ACHN (cell line): ENCODE measurements around the gene S100A10.

Source experiments
- DNase-seq: peaks from one replicate; pipeline ENCODE4 v3.0.0-alpha.2; 2015
- in situ Hi-C: cut with HindIII; loops from 2 replicates; pipeline ENCODE4 v1.10.0; 2017; ENCODE audit warnings: low sequenced_read_pairs, low pct_ligation_motif_present, low pct_unique_long_range_greater_than_20kb

The S100A10 gene

DNA sequence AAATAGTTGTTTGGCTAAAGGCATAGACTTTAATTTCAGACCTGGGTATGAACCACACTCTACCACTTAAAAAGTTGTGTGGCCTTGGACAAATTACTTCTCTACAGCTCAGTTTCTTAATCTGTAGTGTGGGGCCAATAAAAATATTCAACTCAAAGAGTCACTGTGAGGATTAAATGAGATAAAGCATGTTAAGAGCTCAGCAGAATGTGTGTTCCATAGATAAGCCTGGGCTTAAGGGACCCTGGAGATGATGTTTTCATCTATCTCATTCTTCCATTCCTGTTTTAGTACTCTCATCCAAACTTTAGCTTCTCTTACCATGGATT is 17.7 kb downstream of the S100A10 start:
- in situ Hi-C loops, result no loop called here
- DNase-seq, result no peak

DNA sequence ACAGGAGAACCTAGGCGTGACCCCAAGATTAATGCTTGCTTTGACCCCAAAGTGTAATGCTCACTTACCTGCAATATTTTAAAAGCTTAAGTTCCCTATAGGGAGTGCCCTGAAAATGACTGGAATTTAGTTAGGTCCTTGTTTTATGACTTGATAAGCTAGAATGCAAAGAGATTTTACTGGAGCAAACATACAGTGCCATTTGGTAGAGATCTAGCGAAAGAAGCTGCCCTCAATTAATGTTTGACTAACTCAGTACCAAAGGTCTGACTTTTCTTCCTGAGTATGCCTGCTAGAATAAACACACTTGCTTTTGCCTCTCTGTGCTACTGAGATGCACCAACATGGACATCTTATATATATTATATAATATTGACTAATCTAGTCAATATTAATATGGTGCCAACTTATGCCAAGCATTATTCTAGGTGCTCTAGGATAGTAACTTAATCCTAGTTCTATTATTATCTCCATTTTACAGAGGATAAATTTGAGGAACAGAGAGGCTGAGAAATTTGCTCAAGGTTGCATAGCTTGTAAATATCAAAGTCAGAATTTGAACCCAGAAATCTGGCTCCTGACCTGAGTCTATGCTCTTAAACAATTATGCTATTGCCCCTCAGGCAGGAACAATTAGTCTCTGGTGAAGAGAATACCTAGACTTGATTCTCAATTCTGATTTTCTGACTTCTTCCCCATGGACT is 18.2 kb downstream of the S100A10 start:
- DNase-seq, result peak; percentile 76
- in situ Hi-C loops, result no loop called here

DNA sequence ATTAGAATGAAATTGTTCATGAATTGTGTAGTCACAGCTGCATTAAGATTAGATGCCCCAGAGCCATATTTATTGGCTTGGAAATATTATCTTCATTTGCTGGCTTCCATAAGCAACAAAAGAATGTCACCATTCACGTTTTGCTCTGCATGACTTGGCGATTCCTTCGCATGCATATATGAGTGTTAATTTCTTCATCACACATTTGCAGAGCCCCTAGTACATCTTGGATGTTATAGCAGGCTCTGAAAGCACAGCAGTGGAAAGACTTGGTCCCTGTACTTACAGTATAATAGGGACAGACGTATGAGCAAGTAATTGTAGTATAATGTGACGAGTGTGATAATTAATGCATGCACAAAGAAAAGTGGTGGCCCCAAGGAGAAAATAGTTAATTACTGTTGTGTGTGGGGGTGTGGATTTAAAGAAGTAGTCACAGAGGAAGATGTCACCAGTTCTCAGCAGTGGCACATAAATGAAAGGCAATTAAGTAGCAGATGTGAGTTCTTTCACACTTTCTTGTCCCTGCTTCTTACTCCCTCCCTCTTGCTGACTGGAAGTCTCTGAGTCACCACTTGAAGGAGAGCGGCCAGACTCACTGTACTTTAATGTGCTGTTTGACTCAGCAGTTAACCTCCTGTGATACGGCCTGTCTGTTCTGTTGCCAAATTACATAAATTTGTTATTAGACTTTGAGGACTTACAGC is 21.0 kb downstream of the S100A10 start:
- in situ Hi-C loops, result no loop called here

DNA sequence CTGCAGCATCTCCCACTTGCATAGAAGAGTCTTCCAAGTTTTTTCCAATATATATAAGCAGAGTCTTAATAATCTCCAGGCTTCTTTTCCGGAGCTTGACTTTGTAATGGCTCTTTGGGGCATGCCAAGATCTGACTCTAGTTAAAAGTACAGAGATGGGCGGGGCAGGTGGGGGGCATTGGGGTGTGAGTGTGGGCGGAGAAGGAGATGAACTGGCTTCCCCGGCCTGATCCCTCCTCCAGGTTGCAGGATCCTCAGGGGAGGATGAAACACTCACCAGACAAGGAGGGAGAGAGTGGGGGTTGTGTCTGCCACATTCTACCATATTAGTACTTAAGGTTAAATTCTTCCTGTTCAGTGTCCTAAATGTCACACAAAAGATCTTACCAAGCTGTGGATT is 23.0 kb downstream of the S100A10 start:
- peak; percentile 39 for DNase-seq
- in situ Hi-C loops, result no loop called here

More for the DNA sequence above, 21.0 kb downstream of the S100A10 start:
- DNase-seq, result peak; percentile 93

DNA sequence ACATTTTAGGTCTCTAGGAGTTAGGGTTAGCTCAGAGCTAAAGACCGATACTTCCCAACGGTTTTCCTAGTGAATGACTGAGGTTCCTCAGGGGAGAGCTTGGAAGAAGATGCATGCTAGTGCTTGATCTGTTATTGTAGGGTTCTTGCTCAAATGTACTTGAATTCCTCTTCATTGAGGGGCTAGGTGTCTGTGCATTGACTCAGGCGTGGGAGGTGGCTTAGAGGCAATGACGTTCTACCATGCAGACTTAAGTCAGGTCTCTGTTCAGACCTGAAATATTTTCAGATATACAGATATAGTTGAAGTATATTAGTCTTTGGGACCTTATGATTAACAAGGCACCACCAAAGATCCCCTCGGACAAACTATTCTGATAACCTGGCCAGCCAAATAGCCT is 23.5 kb downstream of the S100A10 start:
- no peak for DNase-seq
- in situ Hi-C loops, result no loop called here

DNA sequence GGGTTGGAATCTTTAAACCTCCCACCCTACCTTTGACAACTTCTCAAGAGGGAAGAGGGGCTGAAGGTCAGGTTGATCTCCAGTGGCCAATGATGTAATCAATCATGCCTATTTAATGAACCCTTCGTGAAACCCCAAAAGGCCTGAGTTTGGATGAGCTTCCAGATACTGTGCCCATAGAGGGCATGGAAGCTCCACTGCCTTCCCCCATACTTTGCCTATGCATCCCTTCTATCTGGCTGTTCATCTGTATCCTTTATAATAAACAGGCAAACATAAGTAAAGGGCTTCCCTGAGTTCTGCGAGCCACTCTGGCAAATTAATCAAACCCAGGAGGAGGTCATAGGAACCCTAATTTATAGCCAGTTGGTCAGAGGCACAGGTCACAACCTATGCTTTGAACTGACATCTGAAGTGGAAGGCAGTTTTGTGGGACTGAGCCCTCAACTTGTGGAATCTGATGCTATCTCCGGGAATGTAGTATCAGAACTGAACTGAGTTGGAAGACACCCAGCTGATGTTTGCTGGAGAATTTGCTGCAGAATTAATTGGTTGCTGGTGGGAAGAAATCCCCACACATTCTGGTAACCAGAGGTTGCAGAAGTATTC is 24.8 kb downstream of the S100A10 start:
- in situ Hi-C loops, result no loop called here
- no peak for DNase-seq

DNA sequence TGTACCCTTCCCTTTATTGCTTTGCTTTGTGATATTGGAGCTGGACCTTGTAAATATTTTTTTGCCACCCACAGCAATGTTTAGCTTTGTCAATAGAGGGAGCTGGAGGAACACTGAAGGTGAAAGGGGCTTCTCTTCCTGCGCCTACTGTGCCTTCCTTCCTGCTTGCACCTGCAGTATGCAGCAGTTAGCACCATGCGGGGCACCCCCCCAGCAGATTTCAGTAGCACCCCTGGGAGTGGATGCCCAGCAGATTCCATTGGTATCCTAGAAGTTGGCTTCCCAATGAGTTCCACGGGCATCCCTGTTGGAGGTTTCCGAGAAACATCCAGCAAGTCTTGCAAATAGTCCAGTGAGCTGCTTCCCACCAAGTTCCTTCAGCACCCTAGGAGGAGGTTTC is 25.6 kb downstream of the S100A10 start:
- DNase-seq, result peak; percentile 81
- in situ Hi-C loops, result no loop called here

DNA sequence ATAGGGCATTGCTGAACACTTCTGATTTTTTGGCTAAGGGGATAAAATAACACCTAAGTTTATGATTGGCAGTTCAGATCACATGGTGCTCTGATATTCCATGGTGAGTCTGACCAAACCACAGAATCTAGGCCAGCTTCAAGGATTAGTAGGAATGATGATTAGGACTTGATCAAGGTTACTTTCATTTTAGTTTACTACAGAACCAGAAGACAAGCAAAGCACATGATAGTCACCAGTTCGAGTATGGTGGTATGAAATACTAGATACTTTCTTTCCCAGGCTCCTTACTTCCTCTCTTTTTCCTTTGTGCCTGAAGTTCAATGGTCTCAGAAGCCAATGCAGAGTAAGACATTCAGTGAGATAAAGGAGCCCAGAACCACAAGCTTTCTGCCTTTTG is 26.6 kb downstream of the S100A10 start:
- in situ Hi-C loops, result no loop called here
- no peak for DNase-seq

DNA sequence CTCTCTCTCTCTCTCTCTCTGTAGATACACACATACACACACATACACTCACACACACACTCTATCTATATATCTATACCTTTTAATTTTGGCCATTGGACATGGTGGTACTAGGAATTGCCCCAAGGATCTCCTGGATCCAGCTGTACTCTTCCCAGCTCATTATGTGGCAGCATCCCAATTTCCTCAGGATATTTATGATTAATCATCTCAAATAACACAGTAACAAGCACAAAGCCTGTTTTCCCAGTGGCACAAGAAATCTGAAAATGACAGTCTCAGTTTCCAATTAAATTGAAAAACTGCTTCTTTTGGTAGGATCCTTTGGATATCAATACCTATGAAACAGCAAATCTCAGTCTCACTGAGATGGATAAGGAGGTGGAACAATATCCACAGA is 27.6 kb downstream of the S100A10 start:
- no peak for DNase-seq
- in situ Hi-C loops, result no loop called here

DNA sequence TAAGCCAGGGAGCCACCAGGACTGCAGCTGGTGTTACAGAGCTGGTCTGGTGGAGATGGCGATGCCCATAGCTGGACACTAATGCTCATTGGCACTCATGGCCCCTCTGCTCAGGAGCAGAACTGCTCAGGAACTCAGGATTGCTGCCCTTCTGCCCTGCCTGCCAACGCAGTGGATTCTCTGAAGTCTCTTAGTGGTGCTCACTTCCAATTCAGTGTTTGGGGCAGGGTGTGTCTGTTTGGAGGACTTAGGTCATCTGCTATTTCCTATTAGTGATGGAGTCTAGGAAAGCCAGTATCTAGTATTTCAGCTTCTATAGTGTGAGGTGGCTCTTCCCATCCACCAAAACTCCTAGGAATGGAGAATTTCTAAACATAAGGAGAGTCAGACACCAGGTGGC is 29.1 kb downstream of the S100A10 start:
- no peak for DNase-seq
- in situ Hi-C loops, result no loop called here

DNA sequence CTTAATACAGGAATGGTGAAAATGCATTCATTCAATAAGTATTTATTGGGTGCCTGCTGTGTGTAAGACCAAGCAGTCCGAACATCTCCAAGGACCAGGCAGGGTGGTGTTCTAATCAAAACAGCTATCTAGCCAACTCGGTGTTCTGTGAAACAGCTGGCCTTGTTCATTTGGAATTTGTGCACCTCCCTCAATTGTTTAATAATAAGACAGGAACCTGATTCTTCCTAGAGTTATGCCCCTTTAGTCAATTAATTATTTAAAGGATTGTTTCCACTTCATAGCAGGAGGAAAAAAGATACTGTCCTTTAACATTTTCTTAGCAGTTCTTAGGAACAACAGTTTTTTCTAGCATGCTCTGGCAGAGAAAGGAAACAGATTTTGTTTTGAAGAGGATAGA is 30.4 kb downstream of the S100A10 start:
- DNase-seq, result no peak
- in situ Hi-C loops, result no loop called here

DNA sequence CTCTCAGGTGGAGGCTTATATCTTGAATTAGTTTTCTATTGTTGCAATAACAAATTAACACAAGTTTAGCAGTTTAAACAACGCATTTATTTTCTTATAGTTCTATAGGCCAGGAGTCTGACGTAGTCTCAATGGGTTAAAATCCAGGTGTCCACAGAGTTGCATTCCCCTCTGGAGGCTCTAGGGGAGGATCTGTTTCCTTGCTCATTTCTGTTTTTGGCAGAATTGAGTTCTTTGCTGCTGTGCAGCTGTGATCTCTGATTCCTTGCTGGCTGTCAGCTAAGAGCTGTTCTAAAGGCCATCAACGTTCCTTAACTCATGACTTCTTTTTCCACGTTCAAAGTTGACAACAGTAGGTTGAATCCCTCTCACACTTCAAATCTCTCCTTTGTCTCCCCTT is 31.8 kb downstream of the S100A10 start:
- no peak for DNase-seq
- in situ Hi-C loops, result no loop called here

DNA sequence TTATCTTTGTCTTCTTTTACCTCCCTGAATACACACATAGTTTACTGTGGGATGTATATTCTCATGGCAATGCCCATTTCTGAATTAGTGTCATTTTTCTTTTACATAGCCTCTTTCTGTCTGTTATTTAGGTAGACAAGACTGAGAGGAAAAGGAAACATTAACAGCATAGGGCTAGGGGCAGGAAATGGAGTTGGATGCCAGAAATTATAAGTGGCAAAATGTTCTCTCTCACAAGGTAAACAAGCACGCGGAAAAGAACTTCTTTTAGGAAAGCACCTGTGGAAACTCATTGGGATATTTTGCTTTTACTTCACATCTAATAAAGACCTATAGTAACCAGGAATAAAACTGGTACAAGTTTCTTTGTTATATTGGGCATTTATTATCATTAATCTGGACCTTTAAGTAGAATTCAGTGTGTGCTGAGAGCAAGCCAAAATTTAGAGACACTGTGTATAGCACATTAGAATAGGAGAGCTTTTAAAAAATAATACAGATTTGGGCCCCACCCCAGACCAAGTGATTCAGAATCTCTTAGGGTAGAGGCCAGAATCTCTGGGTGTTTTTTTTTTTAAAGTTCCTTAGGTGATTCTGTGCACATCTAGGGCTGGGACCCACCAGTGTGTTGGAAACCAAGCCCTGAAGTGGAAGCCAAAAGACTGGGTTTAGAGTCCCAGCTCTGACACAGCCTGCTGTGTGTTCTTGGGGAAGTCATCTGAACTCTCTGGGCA is 32.7 kb downstream of the S100A10 start:
- no peak for DNase-seq
- in situ Hi-C loops, result no loop called here

DNA sequence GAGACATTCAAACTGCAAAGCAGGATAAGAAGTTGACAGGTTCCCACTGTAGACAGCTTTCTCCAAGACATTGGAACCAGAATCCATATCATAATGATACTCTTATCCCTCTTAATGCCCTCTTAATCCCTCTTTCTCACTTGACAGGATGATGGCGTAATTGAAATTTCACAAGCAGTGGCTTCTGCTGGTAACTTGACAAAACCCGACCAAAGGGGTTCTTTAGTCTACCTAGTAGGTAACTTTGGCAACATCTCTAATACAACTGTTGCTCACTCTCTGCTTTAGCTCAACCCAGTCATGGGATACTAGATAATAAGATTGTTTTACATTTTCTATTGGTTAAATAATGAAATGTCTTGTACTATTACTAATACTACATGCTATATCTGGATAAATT is 34.7 kb downstream of the S100A10 start:
- in situ Hi-C loops, result no loop called here

DNA sequence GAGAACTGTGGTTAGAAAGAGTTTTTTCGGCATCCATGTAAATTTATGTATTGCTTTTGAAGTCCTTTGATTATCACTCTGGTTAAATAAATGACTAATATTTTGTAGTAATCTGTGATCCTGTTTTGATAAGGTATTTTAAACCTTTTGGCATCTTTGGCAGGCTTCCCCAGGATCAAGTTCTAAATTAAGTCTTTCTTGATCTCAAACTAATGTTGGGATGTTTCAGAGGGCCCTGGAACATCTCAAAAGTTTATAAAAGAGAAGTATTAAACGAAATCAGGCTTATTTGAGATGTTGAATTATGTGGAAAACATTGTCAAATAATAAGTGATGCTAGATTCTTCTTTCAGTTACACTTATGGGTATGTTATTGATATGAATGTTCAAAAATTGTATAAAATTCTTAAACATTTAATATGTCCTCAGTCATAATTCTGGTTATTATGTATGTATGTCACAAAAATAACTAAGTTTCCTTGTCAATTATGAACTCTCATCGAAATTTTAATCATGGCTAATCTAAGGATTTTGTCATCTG is 36.6 kb downstream of the S100A10 start:
- no peak for DNase-seq
- in situ Hi-C loops, result no loop called here

More for the DNA sequence above, 34.7 kb downstream of the S100A10 start:
- DNase-seq, result no peak

DNA sequence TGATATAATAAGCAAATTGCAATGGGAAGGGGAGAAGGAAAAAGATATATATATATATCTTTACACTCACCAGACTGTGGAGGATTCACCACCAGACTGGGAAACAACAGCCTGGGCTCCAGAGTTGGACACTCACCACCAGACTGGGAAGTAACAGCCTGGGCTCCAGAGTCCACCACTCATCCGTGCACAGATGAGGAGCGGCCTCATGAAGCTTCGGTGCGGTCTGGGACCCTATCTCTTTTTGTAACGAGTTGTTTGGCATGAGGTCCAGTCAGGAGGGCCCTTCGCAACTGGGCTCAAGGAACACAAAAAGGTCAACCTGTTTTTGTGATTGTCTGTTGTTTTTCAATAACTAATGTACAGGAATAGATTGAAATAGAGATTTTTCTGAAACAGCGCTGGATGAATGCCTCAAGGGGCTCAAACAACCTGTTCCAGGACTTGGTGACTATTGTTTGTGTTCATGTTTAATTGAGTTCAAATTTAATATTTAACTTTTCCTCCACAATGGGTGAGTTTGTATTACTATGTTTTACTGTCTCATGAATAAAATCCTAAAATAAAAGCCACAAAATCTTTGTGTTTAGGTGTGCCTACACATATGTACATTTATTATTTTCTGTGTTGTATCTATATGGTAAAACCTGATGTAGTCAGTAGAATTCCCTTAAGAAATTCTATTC is 40.1 kb downstream of the S100A10 start:
- in situ Hi-C loops, result no loop called here
- no peak for DNase-seq

DNA sequence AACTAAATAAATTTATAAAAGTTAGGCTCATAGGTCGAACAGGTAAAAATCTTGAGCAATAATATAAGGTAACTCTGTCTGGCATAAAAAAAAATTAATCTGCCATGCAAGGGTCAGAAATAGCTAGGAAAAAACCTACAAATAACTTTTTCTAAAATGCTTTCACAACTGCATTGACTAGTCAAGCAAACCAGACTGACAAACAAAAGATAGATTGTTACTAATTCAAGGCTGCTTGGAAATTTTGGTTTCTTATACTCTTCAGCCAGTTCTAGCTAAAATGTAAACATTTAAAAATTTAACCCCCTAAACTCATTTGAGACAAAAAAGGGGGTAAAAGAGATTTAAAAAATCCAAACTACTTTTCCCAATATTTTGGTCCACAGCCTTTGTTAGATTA is 40.8 kb downstream of the S100A10 start:
- in situ Hi-C loops, result no loop called here
- no peak for DNase-seq

DNA sequence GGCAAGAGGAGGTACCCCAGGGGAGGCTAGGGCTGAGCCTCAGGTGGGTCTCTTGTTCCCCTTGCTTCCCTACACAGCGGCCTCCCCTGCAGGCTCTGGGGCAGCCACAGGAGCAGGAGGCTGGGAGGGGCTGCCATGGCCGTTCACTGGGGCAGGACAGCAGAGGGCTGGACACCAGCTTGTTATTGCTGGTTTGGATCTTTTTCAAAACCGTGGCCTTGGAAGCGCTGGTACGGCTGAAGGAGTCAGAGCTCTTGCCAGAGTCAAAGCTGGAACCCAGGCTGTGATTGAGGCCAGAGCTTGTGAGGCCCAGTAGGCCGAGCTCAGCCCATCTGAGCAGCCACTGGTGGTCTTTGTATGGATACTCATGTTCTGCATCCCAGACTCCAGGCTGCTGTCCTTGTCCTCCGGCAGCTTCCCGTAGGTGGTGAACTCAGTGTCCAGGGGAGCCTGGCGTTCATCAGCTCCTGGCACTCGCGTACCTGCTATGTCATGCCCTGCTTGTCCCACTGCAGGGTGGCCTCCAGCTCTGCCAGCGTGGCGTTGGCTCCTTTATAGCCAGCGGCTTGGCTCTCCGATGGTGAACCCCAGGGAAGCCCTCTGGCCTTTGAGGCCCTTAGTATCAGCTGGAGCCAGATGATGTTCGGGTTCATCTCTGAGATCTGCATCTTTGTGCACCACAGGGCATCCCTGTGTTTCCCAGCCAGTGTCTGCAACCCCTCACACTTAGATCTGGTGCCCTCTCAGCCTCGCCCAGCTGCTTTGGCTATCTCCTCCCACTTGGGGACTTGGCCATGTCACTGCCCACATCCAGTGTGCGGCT is 44.1 kb downstream of the S100A10 start:
- in situ Hi-C loops, result no loop called here
- DNase-seq, result no peak
